Osteocyte (in vitro differentiated cells): ENCODE results near the gene GRB10. TPM values are rescaled to one million over a fixed set of nuclear protein-coding genes. Genes with fewer than 3 reads are reported as not detected.

Experiments
- DNase-seq: peaks from one replicate; pipeline ENCODE4 v3.0.0; 2021; ENCODE audit warnings: mixed read lengths; ENCODE audit not compliant: unreplicated experiment; ENCODE audit errors: extremely low spot score
- H3K27ac Mint-ChIP-seq: one replicate; pipeline ENCODE4 v1.8.0; 2021; ENCODE audit warnings: mild to moderate bottlenecking, mixed read lengths; ENCODE audit not compliant: unreplicated experiment
- H3K27me3 Mint-ChIP-seq: one replicate; pipeline ENCODE4 v1.8.0; 2021; ENCODE audit warnings: mixed read lengths; ENCODE audit not compliant: unreplicated experiment
- H3K36me3 Mint-ChIP-seq: one replicate; pipeline ENCODE4 v1.8.0; 2021; ENCODE audit warnings: mixed read lengths; ENCODE audit not compliant: unreplicated experiment
- H3K4me1 Mint-ChIP-seq: one replicate; pipeline ENCODE4 v1.8.0; 2021; ENCODE audit warnings: mixed read lengths; ENCODE audit not compliant: unreplicated experiment
- H3K4me3 Mint-ChIP-seq: one replicate; pipeline ENCODE4 v1.8.0; 2021; ENCODE audit warnings: mild to moderate bottlenecking, moderate library complexity, mixed read lengths; ENCODE audit not compliant: unreplicated experiment
- H3K9me3 Mint-ChIP-seq: one replicate; pipeline ENCODE4 v1.8.0; 2021; ENCODE audit warnings: mixed read lengths; ENCODE audit not compliant: unreplicated experiment
- CTCF ChIP-seq: fragments of 200-600 bp; sonication (generic); IDR thresholded peaks from 2 replicates; pipeline ENCODE4 v1.5.0; 2021; ENCODE audit warnings: antibody characterized with exemption, mild to moderate bottlenecking, moderate library complexity
- total RNA-seq: library from RNA; stranded (reverse); gene quantifications from 2 replicates; pipeline ENCODE4 v1.2.1, GENCODE V29; 2021

The GRB10 gene
- total RNA-seq, 1 donor from 2014 or later, result 51.3 TPM

GRCh38 chr7:50653981-50654425, 128.7 kb downstream of the GRB10 start:
- peaks cover 20% of the 10 kb centered on the region for H3K36me3 Mint-ChIP-seq
- no peak overlapping the region for H3K27ac Mint-ChIP-seq
- DNase-seq, result no peak
- no peaks in the 10 kb centered on the region for H3K27me3 Mint-ChIP-seq
- no peak for TF ChIP-seq CTCF
- H3K4me1 Mint-ChIP-seq, result peaks cover 28% of the 10 kb centered on the region
- H3K9me3 Mint-ChIP-seq, result no peaks in the 10 kb centered on the region
- H3K4me3 Mint-ChIP-seq, result no peak overlapping the region

- no peak overlapping the region for H3K27ac Mint-ChIP-seq
- TF ChIP-seq CTCF, result no peak
- H3K36me3 Mint-ChIP-seq, result peaks cover 19% of the 10 kb centered on the region
Observed at GRCh38 chr7:50653126-50653864, 129.4 kb downstream of the GRB10 start.

GRCh38 chr7:50652400-50653125, 130.1 kb downstream of the GRB10 start:
- Mint-ChIP-seq H3K9me3 (no peaks in the 10 kb centered on the region), H3K27ac (no peak overlapping the region), H3K4me1 (peaks cover 22% of the 10 kb centered on the region), H3K36me3 (peaks cover 25% of the 10 kb centered on the region), H3K4me3 (no peak overlapping the region), H3K27me3 (no peaks in the 10 kb centered on the region)
- no peak for TF ChIP-seq CTCF
- no peak for DNase-seq

More at GRCh38 chr7:50653126-50653864, 129.4 kb downstream of the GRB10 start:
- peaks cover 26% of the 10 kb centered on the region for H3K4me1 Mint-ChIP-seq
- no peaks in the 10 kb centered on the region for H3K27me3 Mint-ChIP-seq
- peak; percentile 63 for DNase-seq
- no peak overlapping the region for H3K4me3 Mint-ChIP-seq
- no peaks in the 10 kb centered on the region for H3K9me3 Mint-ChIP-seq

- TF ChIP-seq CTCF, result no peak
- Mint-ChIP-seq H3K9me3 (no peaks in the 10 kb centered on the region), H3K36me3 (peaks cover 26% of the 10 kb centered on the region), H3K27me3 (no peaks in the 10 kb centered on the region), H3K27ac (no peak overlapping the region), H3K4me3 (no peak overlapping the region), H3K4me1 (peaks cover 15% of the 10 kb centered on the region)
- no peak for DNase-seq
Observed at GRCh38 chr7:50651271-50651989, 131.3 kb downstream of the GRB10 start.
